Pons (tissue), 1 donor: Measurements from ENCODE around the gene VWA5A.

ENCODE experiments used
- DNase-seq: peaks from one replicate; pipeline ENCODE4 v3.0.0-alpha.2; 2016; ENCODE audit warnings: low spot score

Gene VWA5A

GRCh38 chr11:124114942-124115781 lies at the start of gene VWA5A:
Gene VWA5A (plus strand): TSS chr11:124115450. CDS start chr11:124117512, 2,062 bp downstream.
- peak; percentile 65 for DNase-seq

- DNase-seq = no peak
These were observed 46.6 kb upstream of the VWA5A start for GRCh38 chr11:124068601-124069110.

GRCh38 chr11:124069429-124070401 lies 45.5 kb upstream of the VWA5A start:
- DNase-seq = peak; percentile 22

- DNase-seq = peak; percentile 86
These were observed 44.2 kb upstream of the VWA5A start for GRCh38 chr11:124070915-124071622.

DNA sequence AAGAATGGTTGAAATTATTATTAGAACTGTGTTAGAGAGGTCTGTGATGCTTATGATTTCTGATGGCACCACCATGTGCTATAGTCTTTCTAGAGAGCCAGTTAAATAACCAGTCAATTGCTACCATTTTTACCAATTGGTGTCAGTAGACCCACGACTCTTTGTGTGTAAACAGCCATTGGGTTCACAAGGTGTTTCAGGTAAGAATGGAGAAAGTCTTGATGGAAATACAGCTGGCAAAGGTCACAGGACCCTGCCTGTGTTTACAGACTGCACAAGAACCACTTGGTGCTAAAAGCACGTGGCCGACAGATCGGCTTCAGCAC lies 43.7 kb upstream of the VWA5A start:
- DNase-seq = no peak

DNA sequence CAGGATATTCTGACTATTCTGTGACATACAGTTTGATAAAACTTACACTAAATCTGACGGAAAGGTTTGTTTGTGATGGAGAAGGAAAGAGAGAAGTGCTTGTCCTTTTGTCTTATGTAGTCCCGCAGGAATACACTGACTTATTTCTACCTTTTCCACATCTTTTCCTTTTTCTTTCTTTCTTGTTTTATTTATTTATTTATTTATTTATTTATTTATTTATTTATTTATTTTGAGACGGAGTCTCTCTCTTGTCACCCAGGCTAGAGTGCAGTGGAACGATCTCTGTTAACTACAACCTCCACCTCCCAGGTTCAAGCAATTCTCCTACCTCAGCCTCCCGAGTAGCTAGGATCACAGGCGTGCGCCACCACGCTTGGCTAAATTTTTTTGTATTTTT lies 43.1 kb upstream of the VWA5A start:
- no peak for DNase-seq

- DNase-seq = no peak
These were observed 40.7 kb upstream of the VWA5A start for GRCh38 chr11:124074554-124074953.

DNA sequence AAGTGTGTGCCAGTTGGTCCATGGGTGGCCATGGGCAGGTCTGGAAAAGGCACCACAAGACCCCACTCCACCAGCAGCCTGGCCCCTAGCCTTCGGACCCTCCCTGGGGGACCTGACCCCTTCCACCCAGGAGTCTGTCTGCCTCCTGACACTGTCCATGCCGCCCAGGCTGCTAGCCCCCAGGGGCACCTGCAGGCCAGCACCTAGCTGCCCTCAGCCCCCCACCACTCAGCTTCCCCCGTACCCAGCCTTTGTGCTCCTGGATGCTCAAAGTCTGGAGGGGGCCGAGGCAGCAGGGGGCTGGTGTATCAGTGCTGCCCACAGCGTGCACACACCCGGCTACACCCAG lies 39.8 kb upstream of the VWA5A start:
- DNase-seq = no peak

GRCh38 chr11:124075841-124076651 lies 39.2 kb upstream of the VWA5A start:
- DNase-seq = no peak

- no peak for DNase-seq
These were observed 38.0 kb upstream of the VWA5A start for GRCh38 chr11:124077266-124077665.

- DNase-seq = no peak
These were observed 36.7 kb upstream of the VWA5A start for GRCh38 chr11:124078591-124078990.

DNA sequence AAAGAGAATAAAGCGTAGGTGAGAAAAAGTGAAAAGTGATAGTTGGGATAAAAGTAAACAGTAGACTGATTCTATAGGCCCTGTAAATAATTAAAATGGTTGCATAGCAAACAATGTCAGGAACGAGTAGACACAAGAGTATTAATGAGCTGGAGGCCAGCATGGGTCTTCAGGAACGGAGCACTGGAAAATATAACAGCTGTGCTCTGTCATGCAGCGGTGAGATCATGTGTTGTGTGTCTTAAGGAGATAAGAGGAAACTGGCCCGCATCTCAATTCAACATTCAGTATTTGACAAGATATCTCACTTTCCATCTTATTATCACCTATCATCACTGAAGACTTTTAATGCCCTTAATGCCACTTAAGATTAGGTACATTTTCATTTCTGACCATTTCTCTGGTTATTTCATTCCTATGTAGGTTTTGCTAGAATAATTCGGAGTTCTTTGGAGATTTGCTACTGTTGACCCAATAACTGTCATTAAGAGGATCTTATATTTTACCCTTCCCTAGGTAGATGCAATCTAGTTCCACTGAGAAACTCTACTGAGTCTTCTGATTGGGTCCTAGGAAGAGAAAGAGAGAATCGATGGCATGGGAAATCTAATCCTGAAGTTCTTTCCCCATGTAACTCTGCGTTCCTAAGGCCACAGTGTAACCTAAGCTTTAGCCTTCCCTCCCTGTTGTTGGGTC lies 35.5 kb upstream of the VWA5A start:
- no peak for DNase-seq

DNA sequence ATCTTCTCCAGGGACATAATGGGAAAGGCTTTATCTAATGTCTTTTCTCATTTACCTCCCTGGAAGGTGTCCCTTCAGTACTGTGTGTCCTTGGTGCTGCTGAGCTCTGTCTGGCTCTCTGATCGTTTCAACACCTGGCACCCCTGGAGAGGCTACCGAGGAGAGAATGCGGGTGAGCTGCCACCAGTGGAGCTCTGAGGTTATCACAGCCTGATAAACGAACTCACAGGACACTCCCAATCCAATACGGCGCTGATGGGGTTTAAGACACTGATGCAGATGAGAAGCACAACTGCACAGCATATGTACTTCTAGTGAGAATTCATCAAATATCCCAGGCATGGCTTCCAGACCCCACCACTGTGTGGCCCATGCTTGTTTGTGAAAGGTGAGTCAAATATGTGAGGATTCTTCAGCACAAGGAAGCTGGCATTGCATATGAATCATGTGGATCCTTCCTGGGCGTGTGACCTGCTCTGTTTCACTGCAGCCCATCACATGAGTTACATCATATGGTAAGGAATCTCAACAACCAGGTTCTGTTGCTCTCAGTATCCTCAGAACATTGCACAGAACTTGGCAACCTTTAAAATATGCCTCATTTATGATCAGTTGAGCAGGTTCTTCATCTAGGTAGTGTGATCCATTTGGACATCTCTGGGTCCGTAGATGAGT lies 34.8 kb upstream of the VWA5A start:
- no peak for DNase-seq

DNA sequence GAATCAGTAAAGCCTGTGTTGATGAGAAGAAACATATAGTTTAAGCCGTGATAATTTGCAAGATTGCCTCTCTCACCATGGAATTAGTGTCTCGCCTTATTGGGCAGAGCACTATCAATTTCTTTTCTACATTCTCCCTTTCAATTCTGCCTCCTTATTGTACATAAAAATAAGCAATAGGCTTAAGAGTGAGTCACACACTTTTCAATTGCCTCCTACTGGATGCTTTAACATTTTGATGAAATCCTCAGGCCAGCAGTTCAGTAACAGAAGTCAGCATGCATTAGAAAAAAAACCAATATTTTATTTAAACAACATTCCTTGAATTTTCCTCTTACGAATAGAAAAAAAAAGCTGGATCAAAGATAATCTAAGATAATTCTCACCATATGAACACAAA lies 33.8 kb upstream of the VWA5A start:
- no peak for DNase-seq

GRCh38 chr11:124082371-124082770 lies 32.9 kb upstream of the VWA5A start:
- DNase-seq = no peak

GRCh38 chr11:124085583-124085982 lies 29.7 kb upstream of the VWA5A start:
- no peak for DNase-seq

GRCh38 chr11:124085997-124086846 lies 29.0 kb upstream of the VWA5A start:
- peak; percentile 35 for DNase-seq

DNA sequence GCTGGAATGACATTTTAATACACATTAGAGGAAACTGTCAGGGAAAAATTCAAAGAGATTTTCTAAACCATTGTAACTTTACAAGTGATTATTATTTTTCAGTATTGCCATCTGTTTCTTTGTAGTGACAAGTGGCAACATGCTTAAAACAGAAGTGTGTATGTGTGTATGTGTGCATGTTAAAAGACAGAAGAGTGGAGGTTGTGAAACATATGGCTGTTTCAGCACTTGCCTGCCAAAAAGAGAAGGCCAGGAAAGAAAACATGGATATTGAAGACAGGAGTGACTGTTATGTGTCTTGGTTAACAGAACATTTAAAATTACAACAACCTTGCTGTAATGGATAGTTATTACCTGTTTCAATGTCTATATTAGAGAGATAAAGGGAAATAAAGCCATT lies 24.3 kb upstream of the VWA5A start:
- DNase-seq = no peak

DNA sequence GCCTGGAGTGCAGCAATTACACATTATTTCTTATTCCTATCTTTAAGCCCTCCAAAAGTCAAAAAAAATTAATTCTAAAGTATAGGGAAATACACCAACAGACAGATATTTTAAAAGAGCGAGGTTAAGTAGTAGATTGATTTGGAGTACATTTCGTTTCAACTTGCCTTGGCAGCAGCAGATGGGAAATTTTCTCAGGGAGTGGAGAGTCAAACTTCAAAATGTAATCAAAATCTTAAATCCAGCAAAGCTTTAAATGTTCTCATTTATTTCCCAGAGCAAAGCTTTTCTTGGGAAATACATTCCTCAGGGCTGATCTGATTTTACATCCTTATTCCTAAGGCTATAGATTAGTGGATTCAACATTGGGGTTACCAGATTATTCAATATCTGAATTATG lies 21.9 kb upstream of the VWA5A start:
- DNase-seq = no peak
